ENCODE data around the gene FAM227B.
"Not testable (repeated sequence)": the region's sequence is repeated elsewhere in the genome, so short reads cannot be mapped to it uniquely, and the experiment has no call there.

The FAM227B gene

GRCh38 chr15:49612240-49612639 is 8.4 kb downstream of the FAM227B start:
- DNase-seq = not testable (repeated sequence)

- no peak for DNase-seq
Observed at GRCh38 chr15:49610157-49610918, 10.3 kb downstream of the FAM227B start.

GRCh38 chr15:49606594-49606993 is 14.0 kb downstream of the FAM227B start:
- no peak for DNase-seq

- no peak for DNase-seq
Observed at GRCh38 chr15:49605588-49605987, 15.0 kb downstream of the FAM227B start.

- DNase-seq = no peak
Observed at GRCh38 chr15:49604625-49605409, 15.8 kb downstream of the FAM227B start.

- DNase-seq = not testable (repeated sequence)
Observed at GRCh38 chr15:49592829-49593316, 27.7 kb downstream of the FAM227B start.

- no peak for DNase-seq
Observed at GRCh38 chr15:49589030-49589429, 31.6 kb downstream of the FAM227B start.

GRCh38 chr15:49573421-49573820 is 47.2 kb downstream of the FAM227B start:
- no peak for DNase-seq

GRCh38 chr15:49570672-49571071 is 49.9 kb downstream of the FAM227B start:
- no peak for DNase-seq

GRCh38 chr15:49570174-49570573 is 50.4 kb downstream of the FAM227B start:
- DNase-seq = no peak

GRCh38 chr15:49560045-49560444 is 60.6 kb downstream of the FAM227B start:
- no peak for DNase-seq

GRCh38 chr15:49558929-49559328 is 61.7 kb downstream of the FAM227B start:
- no peak for DNase-seq

- no peak for DNase-seq
Observed at GRCh38 chr15:49556437-49556836, 64.2 kb downstream of the FAM227B start.

GRCh38 chr15:49550342-49550741 is 70.3 kb downstream of the FAM227B start:
- not testable (repeated sequence) for DNase-seq

GRCh38 chr15:49538520-49538919 is 82.1 kb downstream of the FAM227B start:
- DNase-seq = no peak

GRCh38 chr15:49530092-49530491 is 90.5 kb downstream of the FAM227B start:
- no peak for DNase-seq

- no peak for DNase-seq
Observed at GRCh38 chr15:49528289-49528688, 92.3 kb downstream of the FAM227B start.

GRCh38 chr15:49521802-49522201 is 98.8 kb downstream of the FAM227B start:
- no peak for DNase-seq

GRCh38 chr15:49512739-49513138 is 107.9 kb downstream of the FAM227B start:
- DNase-seq = not testable (repeated sequence)

- DNase-seq = no peak
Observed at GRCh38 chr15:49507261-49507660, 113.4 kb downstream of the FAM227B start.

GRCh38 chr15:49506341-49506740 is 114.3 kb downstream of the FAM227B start:
- DNase-seq = no peak

GRCh38 chr15:49501586-49501985 is 119.0 kb downstream of the FAM227B start:
- no peak for DNase-seq

Measured in anterior cingulate cortex (tissue), 58 donors.